GM21381 (cell line): Measurements from ENCODE around the gene FRS2.

Experiments
- ATAC-seq: cut with Tn5 transposase; IDR thresholded peaks from one replicate; pipeline ENCODE4 v1.9.1; 2021; ENCODE audit warnings: mild to moderate bottlenecking, moderate library complexity; ENCODE audit not compliant: unreplicated experiment

FRS2 gene

DNA sequence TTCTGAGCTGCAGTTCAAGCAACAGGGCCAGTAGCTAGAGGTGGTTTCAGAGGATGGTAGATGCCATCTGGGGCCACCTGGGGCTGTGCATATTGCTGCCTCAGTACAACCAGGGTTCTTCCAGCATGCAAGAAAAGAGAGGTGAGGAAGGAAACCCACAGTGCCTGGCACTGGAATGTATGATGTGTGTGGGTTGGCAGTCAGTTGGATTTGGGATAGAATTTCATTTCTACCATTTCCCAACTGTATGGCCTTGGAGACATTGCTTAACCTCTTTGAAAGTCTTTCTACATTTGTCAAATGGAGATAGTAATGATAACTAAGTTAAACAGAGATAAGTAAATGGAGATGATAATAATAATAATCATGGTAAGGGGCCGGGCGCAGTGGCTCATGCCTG, 150.7 kb downstream of the FRS2 start:
- no peak for ATAC-seq

DNA sequence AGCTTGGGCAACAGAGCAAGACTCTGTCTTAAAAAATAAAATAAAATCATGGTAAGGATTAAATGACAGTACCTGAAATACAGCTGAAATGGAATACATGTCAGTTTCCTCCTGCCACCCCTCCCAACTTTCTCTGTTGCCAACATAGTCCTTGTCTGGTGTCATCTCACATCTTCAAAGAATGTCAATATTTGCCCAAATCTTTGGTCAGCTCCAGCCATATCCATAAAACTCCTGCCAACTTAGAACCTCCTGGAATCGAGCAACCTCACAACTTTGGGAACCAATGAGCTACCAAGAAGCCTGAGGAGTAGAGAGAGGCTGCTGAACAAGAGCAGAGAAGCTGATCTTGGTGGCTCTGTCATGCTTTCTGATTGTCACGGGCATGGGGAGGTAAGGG, 151.4 kb downstream of the FRS2 start:
- no peak for ATAC-seq

DNA sequence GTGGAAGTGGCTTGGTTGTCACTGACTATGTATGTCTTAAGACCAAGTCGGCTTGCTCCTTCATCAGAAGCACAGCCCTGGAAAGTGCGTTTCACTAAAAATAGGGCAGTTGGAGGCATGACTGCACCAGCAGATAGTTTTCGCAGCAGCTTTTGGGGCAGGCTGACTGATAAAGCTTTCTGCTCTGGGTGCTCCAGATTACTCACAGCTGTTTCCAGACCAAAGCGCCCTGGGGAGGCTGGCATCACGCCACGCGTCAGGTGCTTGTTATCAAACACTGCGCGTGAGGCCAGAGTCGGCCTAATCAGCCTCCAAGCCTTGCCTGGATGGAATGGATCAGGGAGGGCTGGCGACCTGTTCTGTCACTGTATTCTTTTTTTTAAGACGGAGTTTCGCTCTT, 153.8 kb downstream of the FRS2 start:
- no peak for ATAC-seq

DNA sequence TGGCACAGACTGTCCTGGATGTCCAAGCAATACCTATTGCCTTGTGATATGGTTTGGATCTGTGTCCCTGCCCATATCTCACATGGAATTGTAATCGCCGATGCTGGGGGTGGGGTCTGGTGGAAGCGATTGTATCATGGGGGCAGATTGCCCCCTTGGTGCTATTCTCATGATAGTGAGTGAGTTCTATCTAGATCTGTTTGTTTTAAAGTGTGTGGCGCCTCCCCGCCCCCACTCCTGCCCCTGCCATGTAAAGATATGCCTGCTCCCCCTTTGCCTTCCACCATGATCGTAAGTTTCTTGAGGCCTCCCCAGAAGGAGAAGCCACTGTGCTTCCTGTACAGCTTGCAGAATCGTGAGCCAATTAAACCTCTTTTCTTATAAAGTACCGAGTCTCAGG, 157.3 kb downstream of the FRS2 start:
- no peak for ATAC-seq
